Neutrophil (primary cell): ENCODE results near the gene KISS1R.

Experiments used
- H3K27ac ChIP-seq: fragments of 200-600 bp; sonication (generic); 2 replicates; pipeline ENCODE4 v1.5.1; 2016; ENCODE audit warnings: mild to moderate bottlenecking, moderate library complexity
- H3K27me3 ChIP-seq: fragments of 200-600 bp; sonication (generic); 2 replicates; pipeline ENCODE4 v1.6.0; 2016; ENCODE audit warnings: mild to moderate bottlenecking
- H3K36me3 ChIP-seq: fragments of 200-600 bp; sonication (generic); 2 replicates; pipeline ENCODE4 v1.5.1; 2017
- H3K4me1 ChIP-seq, 2 experiments: fragments of 200-600 bp in 1 of 2; sonication (generic) in 1 of 2; 1 replicate in 1 of 2; 2 replicates in 1 of 2; pipeline versions ENCODE4 v1.5.1 to v1.6.1; 2013 to 2016; ENCODE audit warnings: low read depth in 1 of 2, low read length in 1 of 2, mild to moderate bottlenecking in 1 of 2, moderate library complexity in 1 of 2; ENCODE audit not compliant: control insufficient read depth in 1 of 2, insufficient read depth in 1 of 2
- H3K4me3 ChIP-seq, 2 experiments: fragments of 200-600 bp in 1 of 2; sonication (generic) in 1 of 2; 1 replicate in 1 of 2; 2 replicates in 1 of 2; pipeline ENCODE4 v1.5.1; 2013 to 2016; ENCODE audit warnings: low read depth in 1 of 2, low read length in 1 of 2, mild to moderate bottlenecking in 1 of 2, moderate library complexity in 1 of 2
- H3K9me3 ChIP-seq: fragments of 200-600 bp; sonication (generic); 2 replicates; pipeline ENCODE4 v1.5.1; 2016
- CTCF ChIP-seq: fragments of 200-600 bp; sonication (generic); IDR thresholded peaks from 2 replicates; pipeline ENCODE4 v1.5.1; 2016; ENCODE audit warnings: antibody characterized with exemption

Gene KISS1R

GRCh38 chr19:879711-880438 is 37.3 kb upstream of the KISS1R start:
- H3K4me3 ChIP-seq = no peak overlapping the region
- H3K27ac ChIP-seq = no peak overlapping the region
- no peak for TF ChIP-seq CTCF
- H3K4me1 ChIP-seq = no peaks in the 10 kb centered on the region
- H3K9me3 ChIP-seq = no peaks in the 10 kb centered on the region
- H3K36me3 ChIP-seq = peaks cover 88% of the 10 kb centered on the region
- H3K27me3 ChIP-seq = no peaks in the 10 kb centered on the region

GRCh38 chr19:881385-882071 is 35.6 kb upstream of the KISS1R start:
- TF ChIP-seq CTCF = no peak
- H3K9me3 ChIP-seq = no peaks in the 10 kb centered on the region
- no peak overlapping the region for H3K27ac ChIP-seq
- peaks cover 88% of the 10 kb centered on the region for H3K36me3 ChIP-seq
- no peaks in the 10 kb centered on the region for H3K27me3 ChIP-seq
- H3K4me1 ChIP-seq = no peaks in the 10 kb centered on the region
- H3K4me3 ChIP-seq = no peak overlapping the region

GRCh38 chr19:882871-883497 is 34.1 kb upstream of the KISS1R start:
- Histone ChIP-seq H3K27me3 (no peaks in the 10 kb centered on the region), H3K4me1 (no peaks in the 10 kb centered on the region), H3K4me3 (no peak overlapping the region), H3K9me3 (no peaks in the 10 kb centered on the region), H3K36me3 (peaks cover 93% of the 10 kb centered on the region), H3K27ac (no peak overlapping the region)
- no peak for TF ChIP-seq CTCF

GRCh38 chr19:883661-884211 is 33.4 kb upstream of the KISS1R start:
- no peak for TF ChIP-seq CTCF
- peaks cover 94% of the 10 kb centered on the region for H3K36me3 ChIP-seq
- H3K27ac ChIP-seq = no peak overlapping the region
- no peaks in the 10 kb centered on the region for H3K9me3 ChIP-seq
- no peak overlapping the region for H3K4me3 ChIP-seq
- H3K27me3 ChIP-seq = no peaks in the 10 kb centered on the region
- H3K4me1 ChIP-seq = peaks cover 0 to 5% of the 10 kb centered on the region in 2 experiments

GRCh38 chr19:884420-885211 is 32.5 kb upstream of the KISS1R start:
- Histone ChIP-seq H3K4me1 (peaks cover 0 to 5% of the 10 kb centered on the region in 2 experiments), H3K9me3 (no peaks in the 10 kb centered on the region), H3K27me3 (no peaks in the 10 kb centered on the region), H3K4me3 (no peak overlapping the region), H3K27ac (no peak overlapping the region), H3K36me3 (peaks cover 94% of the 10 kb centered on the region)
- TF ChIP-seq CTCF = no peak
